ENCODE measurements around the gene NTRK2.

NTRK2 gene

GRCh38 chr9:84807870-84808390 lies 138.4 kb downstream of the NTRK2 start:
- H3K4me3 ChIP-seq (ENCODE audit: low read depth, low read length) = no peak overlapping the region
- no peak for TF ChIP-seq CTCF (IDR thresholded peaks at IDR 0.05; ENCODE audit: low read depth, low read length, missing control alignments)
- DNase-seq (ENCODE audit: low read depth) = no peak

GRCh38 chr9:84808416-84808815 lies 138.9 kb downstream of the NTRK2 start:
- no peak overlapping the region for H3K4me3 ChIP-seq (ENCODE audit: low read depth, low read length)
- no peak for DNase-seq (ENCODE audit: low read depth)
- no peak for TF ChIP-seq CTCF (IDR thresholded peaks at IDR 0.05; ENCODE audit: low read depth, low read length, missing control alignments)

GRCh38 chr9:84811072-84811750 lies 141.7 kb downstream of the NTRK2 start:
- TF ChIP-seq CTCF (IDR thresholded peaks at IDR 0.05; ENCODE audit: low read depth, low read length, missing control alignments) = no peak
- no peak overlapping the region for H3K4me3 ChIP-seq (ENCODE audit: low read depth, low read length)
- no peak for DNase-seq (ENCODE audit: low read depth)

- DNase-seq (ENCODE audit: low read depth) = no peak
- no peak for TF ChIP-seq CTCF (IDR thresholded peaks at IDR 0.05; ENCODE audit: low read depth, low read length, missing control alignments)
- no peak overlapping the region for H3K4me3 ChIP-seq (ENCODE audit: low read depth, low read length)
Measured at GRCh38 chr9:84811751-84812074, 142.2 kb downstream of the NTRK2 start.

GRCh38 chr9:84812355-84812754 lies 142.8 kb downstream of the NTRK2 start:
- H3K4me3 ChIP-seq (ENCODE audit: low read depth, low read length) = no peak overlapping the region

GRCh38 chr9:84812847-84813246 lies 143.3 kb downstream of the NTRK2 start:
- no peak for TF ChIP-seq CTCF (IDR thresholded peaks at IDR 0.05; ENCODE audit: low read depth, low read length, missing control alignments)
- no peak overlapping the region for H3K4me3 ChIP-seq (ENCODE audit: low read depth, low read length)
- DNase-seq (ENCODE audit: low read depth) = no peak

More at GRCh38 chr9:84812355-84812754, 142.8 kb downstream of the NTRK2 start:
- no peak for TF ChIP-seq CTCF (IDR thresholded peaks at IDR 0.05; ENCODE audit: low read depth, low read length, missing control alignments)
- no peak for DNase-seq (ENCODE audit: low read depth)

- DNase-seq (ENCODE audit: low read depth) = no peak
- H3K4me3 ChIP-seq (ENCODE audit: low read depth, low read length) = no peak overlapping the region
- TF ChIP-seq CTCF (IDR thresholded peaks at IDR 0.05; ENCODE audit: low read depth, low read length, missing control alignments) = no peak
Measured at GRCh38 chr9:84815554-84815953, 146.0 kb downstream of the NTRK2 start.

Data from GM12864 (cell line).